Thoracic aorta (tissue), 2 donors: Measurements from ENCODE around the gene CHMP6. TPM values are rescaled to one million over a fixed set of nuclear protein-coding genes. Genes with fewer than 3 reads are reported as not detected.
"Not testable (repeated sequence)": the region's sequence is repeated elsewhere in the genome, so short reads cannot be mapped to it uniquely, and the experiment has no call there.

Experiments
- ATAC-seq: fragments of 150-250 bp; one replicate; pipeline ENCODE4 v1.8.0; 2017; ENCODE audit warnings: low read depth; ENCODE audit not compliant: insufficient number of reproducible peaks, low FRiP score
- DNase-seq: peaks from one replicate; pipeline ENCODE4 v3.0.0-alpha.2; 2020; ENCODE audit warnings: low spot score
- H3K27ac ChIP-seq, 2 donors: fragments of 200-600 bp; sonication (generic); 1 replicate in 1 of 2; 2 replicates in 1 of 2; pipeline ENCODE4 v1.5.1; 2016; ENCODE audit warnings: mild to moderate bottlenecking in 2 of 2, moderate library complexity in 2 of 2
- H3K27me3 ChIP-seq: fragments of 200-600 bp; sonication (generic); replicated peaks from 2 replicates; pipeline ENCODE4 v1.6.0; 2016; ENCODE audit warnings: mild to moderate bottlenecking; ENCODE audit not compliant: insufficient read depth
- H3K36me3 ChIP-seq: fragments of 200-600 bp; sonication (generic); one replicate; pipeline ENCODE4 v1.5.1; 2016
- H3K4me1 ChIP-seq, 2 donors: fragments of 200-600 bp; sonication (generic); 1 replicate in 1 of 2; 2 replicates in 1 of 2; pipeline versions ENCODE4 v1.5.1 to v1.6.0; 2016; ENCODE audit warnings: low read depth in 2 of 2, mild to moderate bottlenecking in 1 of 2; ENCODE audit not compliant: control insufficient read depth in 1 of 2
- H3K4me3 ChIP-seq: fragments of 200-600 bp; sonication (generic); 2 replicates; pipeline ENCODE4 v1.5.1; 2016; ENCODE audit warnings: mild to moderate bottlenecking
- H3K9me3 ChIP-seq: fragments of 200-600 bp; sonication (generic); 2 replicates; pipeline ENCODE4 v1.5.1; 2016
- total RNA-seq, 2 donors: library from RNA; depleted of rRNA; stranded (reverse); fragments of >200 nt; gene quantifications; one replicate each; pipeline versions ENCODE4 v1.1.0 to v1.2.3, GENCODE V29; 2016
- TF ChIP-seq, protein P1 (sequence below): fragments of 200-600 bp; sonication (generic); IDR thresholded peaks from one replicate; pipeline ENCODE4 v1.5.1; 2019; ENCODE audit warnings: antibody characterized with exemption

CHMP6 gene
- total RNA-seq, 2 donors from 2014 or later: 20.2 to 38.0 TPM

DNA sequence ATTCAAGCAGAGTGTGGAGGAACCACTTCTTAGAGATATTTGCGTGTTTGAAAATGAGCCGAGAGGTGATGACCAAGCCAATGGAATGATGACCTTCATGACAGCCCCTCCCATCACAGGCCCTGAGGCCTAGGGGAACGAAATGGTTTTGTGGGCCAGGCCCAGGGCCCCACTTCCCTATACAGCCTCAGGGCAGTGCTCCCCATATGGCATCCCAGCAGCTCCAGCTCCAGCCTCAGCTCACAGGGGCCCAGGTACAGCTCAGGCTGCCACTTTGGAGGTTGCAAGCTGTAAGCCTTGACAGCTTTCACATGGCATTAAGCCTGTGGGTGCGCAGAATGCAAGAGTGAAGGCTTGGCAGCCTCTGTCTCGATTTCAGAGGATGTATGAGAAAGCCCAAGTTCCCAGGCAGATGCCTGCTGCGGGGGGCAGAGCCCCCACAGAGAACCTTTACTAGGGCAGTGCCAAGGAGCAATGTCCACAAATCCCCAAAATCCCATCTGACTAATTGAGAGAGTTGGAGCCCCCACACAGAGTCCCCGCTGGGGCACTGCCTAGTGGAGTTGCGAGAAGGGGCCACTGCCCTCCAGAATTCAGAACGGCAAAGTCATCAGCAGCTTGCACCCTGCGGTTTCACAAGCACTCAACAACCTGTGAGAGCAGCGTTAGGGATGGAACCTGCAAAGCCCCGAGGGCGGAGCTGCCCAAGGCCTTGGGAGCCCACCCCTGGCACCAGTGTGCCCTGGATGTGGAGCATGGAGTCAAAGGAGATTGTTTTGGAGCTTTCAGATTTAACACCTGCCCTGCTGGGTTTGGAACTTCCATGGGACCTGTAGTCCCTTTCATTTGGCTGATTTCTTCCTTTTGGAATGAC, 21.2 kb downstream of the CHMP6 start:
- no peak for ATAC-seq

DNA sequence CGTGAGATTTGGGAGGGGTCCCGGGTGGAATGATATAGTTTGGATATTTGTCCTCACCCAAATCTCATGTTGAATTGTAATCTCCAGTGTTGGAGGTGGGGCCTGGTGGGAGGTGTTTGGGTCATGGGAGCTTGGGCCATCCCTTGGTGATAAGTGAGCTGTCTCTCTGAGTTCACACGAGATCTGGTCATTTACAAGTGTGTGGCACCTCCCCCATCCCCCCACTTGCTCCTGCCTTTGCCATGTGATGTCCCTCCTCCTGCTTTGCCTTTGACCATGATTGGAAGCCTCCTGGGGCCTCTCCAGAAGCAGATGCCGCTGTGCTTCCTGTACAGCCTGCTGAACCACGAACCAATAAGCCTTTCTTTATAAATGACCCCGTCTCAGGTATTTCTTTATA, 22.0 kb downstream of the CHMP6 start:
- ATAC-seq: no peak
- no peaks in the 10 kb centered on the region for H3K36me3 ChIP-seq
- TF ChIP-seq, protein P1, sequence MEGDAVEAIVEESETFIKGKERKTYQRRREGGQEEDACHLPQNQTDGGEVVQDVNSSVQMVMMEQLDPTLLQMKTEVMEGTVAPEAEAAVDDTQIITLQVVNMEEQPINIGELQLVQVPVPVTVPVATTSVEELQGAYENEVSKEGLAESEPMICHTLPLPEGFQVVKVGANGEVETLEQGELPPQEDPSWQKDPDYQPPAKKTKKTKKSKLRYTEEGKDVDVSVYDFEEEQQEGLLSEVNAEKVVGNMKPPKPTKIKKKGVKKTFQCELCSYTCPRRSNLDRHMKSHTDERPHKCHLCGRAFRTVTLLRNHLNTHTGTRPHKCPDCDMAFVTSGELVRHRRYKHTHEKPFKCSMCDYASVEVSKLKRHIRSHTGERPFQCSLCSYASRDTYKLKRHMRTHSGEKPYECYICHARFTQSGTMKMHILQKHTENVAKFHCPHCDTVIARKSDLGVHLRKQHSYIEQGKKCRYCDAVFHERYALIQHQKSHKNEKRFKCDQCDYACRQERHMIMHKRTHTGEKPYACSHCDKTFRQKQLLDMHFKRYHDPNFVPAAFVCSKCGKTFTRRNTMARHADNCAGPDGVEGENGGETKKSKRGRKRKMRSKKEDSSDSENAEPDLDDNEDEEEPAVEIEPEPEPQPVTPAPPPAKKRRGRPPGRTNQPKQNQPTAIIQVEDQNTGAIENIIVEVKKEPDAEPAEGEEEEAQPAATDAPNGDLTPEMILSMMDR: no peak

More for the DNA sequence above, 21.2 kb downstream of the CHMP6 start:
- TF ChIP-seq, protein P1: no peak
- Histone ChIP-seq H3K9me3 (peaks cover 9% of the 10 kb centered on the region), H3K36me3 (no peaks in the 10 kb centered on the region), H3K27me3 (no peaks in the 10 kb centered on the region), H3K4me3 (no peak overlapping the region), H3K4me1 (peaks cover 0 to 9% of the 10 kb centered on the region in 2 donors), H3K27ac (no peak overlapping the region)
- DNase-seq: no peak

DNA sequence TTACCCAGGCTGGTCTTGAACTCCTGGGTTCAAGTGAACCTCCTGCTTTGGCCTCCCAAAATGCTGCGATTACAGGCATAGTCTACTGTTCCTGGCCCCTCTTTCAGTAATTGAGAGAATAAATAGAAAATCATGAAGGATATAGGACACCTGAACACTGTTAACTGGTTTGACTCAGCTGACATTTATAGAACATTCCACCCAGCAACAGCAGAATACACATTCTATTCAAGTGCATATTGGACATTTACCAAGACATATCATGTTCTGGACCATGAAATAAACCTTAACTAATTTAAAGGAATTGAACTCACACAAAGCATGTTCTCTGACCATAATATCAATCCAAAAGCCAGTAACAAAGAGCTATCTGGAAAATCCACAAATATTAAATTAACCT, 23.5 kb downstream of the CHMP6 start:
- Histone ChIP-seq H3K4me3 (no peak overlapping the region), H3K27me3 (no peaks in the 10 kb centered on the region), H3K9me3 (peaks cover 9% of the 10 kb centered on the region), H3K27ac (no peak overlapping the region), H3K4me1 (peaks cover 0 to 15% of the 10 kb centered on the region in 2 donors), H3K36me3 (no peaks in the 10 kb centered on the region)
- DNase-seq (no peak), ATAC-seq (no peak)
- TF ChIP-seq, protein P1: no peak

More for the DNA sequence above, 22.0 kb downstream of the CHMP6 start:
- no peak for DNase-seq
- Histone ChIP-seq H3K27me3 (no peaks in the 10 kb centered on the region), H3K27ac (no peak overlapping the region), H3K4me3 (no peak overlapping the region), H3K9me3 (peaks cover 9% of the 10 kb centered on the region), H3K4me1 (peaks cover 0 to 15% of the 10 kb centered on the region in 2 donors)

DNA sequence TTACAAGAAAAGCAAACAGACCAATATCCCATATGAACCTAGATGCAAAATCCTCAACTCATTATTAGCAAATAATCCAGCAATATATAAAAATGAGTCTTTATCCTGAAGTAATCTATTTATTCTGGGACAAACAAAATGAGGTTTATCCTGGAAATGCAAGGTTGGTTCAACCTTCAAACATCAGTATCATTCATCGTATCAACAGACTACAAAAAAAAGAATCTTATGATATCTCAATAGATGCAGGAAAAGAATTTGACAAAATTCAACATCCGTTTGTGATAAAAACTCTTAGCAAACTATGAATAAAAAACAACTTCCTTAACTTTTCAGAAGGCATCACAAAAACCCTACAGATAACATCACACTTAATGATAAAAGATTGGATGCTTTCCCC, 24.9 kb downstream of the CHMP6 start:
- no peaks in the 10 kb centered on the region for H3K9me3 ChIP-seq
- H3K4me1 ChIP-seq: peaks cover 0 to 27% of the 10 kb centered on the region in 2 donors

DNA sequence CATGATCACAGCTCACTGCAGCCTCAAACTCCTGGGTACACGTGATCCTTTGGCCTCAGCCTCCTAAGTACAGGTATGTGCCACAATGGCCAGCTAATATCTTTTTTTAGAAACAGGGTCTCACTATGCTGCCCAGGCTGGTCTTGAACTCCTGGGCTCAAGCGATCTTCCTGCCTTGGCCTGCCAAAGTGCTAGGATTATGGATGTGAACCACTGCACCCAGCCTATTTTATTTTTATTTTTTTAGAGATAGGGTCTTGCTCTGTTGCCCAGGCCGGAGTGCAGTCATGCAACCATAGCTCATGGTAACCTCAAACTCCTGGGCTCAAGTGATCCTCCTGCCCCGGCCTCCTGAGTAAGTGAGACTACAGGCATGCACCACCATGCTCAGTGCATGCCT, 25.7 kb downstream of the CHMP6 start:
- H3K4me1 ChIP-seq: peaks cover 0 to 22% of the 10 kb centered on the region in 2 donors
- ATAC-seq, H3K36me3 ChIP-seq, DNase-seq, H3K9me3 ChIP-seq, H3K4me3 ChIP-seq, H3K27ac ChIP-seq, H3K27me3 ChIP-seq: not testable (repeated sequence)

More for the DNA sequence above, 24.9 kb downstream of the CHMP6 start:
- Histone ChIP-seq H3K27me3 (no peaks in the 10 kb centered on the region), H3K36me3 (no peaks in the 10 kb centered on the region), H3K4me3 (no peak overlapping the region), H3K27ac (no peak overlapping the region)
- ATAC-seq (no peak), DNase-seq (no peak)
- TF ChIP-seq, protein P1: no peak
